ENCODE results near the gene MUS81.

GRCh38 chr11:65862941-65863888 lies 3.0 kb downstream of the MUS81 start:
- TF ChIP-seq, protein P1, sequence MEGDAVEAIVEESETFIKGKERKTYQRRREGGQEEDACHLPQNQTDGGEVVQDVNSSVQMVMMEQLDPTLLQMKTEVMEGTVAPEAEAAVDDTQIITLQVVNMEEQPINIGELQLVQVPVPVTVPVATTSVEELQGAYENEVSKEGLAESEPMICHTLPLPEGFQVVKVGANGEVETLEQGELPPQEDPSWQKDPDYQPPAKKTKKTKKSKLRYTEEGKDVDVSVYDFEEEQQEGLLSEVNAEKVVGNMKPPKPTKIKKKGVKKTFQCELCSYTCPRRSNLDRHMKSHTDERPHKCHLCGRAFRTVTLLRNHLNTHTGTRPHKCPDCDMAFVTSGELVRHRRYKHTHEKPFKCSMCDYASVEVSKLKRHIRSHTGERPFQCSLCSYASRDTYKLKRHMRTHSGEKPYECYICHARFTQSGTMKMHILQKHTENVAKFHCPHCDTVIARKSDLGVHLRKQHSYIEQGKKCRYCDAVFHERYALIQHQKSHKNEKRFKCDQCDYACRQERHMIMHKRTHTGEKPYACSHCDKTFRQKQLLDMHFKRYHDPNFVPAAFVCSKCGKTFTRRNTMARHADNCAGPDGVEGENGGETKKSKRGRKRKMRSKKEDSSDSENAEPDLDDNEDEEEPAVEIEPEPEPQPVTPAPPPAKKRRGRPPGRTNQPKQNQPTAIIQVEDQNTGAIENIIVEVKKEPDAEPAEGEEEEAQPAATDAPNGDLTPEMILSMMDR (IDR thresholded peaks at IDR 0.05), result no peak
- no peak for TF ChIP-seq POLR2A (IDR thresholded peaks at IDR 0.05)
- TF ChIP-seq POLR2AphosphoS5 (IDR thresholded peaks at IDR 0.05), result no peak

Measured in transverse colon (tissue), 4 donors.